AG04449 (cell line): Measurements from ENCODE around the gene UROC1.
"Not testable (repeated sequence)": the region's sequence is repeated elsewhere in the genome, so short reads cannot be mapped to it uniquely, and the experiment has no call there.

ENCODE experiments used
- CTCF ChIA-PET: fragments of 350-600 bp; formaldehyde crosslinking; extraction: SDS; loops from one replicate; lab custom pipeline; 2021; ENCODE audit warnings: antibody characterized with exemption; lab: Yijun Ruan, JAX
- POLR2A ChIA-PET: fragments of 400-600, 350-600 bp; formaldehyde crosslinking; extraction: SDS; loops from one replicate; lab custom pipeline; 2020; ENCODE audit warnings: antibody characterized with exemption, inconsistent platforms; lab: Yijun Ruan, JAX
- DNase-seq: peaks from one replicate; pipeline ENCODE4 v3.0.0-alpha.2; 2010; ENCODE audit warnings: low read depth, low spot score
- H3K4me3 ChIP-seq: 2 replicates; pipeline ENCODE4 v1.5.1; 2011; ENCODE audit warnings: low read depth, mild to moderate bottlenecking, control low read depth, low read length
- TF ChIP-seq, protein P1 (sequence below): IDR thresholded peaks from one replicate; pipeline ENCODE4 v1.5.1; 2011; ENCODE audit warnings: mild to moderate bottlenecking, moderate library complexity, low read length, control low read depth, inconsistent platforms; ENCODE audit not compliant: insufficient read depth; ENCODE audit errors: missing control alignments

Gene UROC1

DNA sequence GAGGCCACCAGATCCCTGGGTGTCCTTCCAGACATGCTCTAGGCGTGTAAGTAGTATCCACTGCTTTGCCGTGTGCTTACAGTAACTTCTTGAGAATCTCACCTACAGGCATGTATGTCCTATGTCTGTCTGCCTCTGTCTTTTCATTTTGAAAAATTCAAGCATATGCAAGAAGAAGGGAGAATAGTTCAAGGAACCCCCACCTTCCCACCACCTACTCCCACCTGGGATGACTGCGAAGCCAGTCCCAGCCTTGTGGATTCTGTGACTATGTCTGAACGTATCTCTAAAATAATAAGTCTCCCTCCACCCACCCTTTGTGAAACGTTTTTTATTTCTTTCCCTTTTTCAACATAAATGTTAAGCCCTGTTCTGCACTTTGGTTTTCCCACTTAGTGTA, 21.4 kb upstream of the UROC1 start:
- TF ChIP-seq, protein P1, sequence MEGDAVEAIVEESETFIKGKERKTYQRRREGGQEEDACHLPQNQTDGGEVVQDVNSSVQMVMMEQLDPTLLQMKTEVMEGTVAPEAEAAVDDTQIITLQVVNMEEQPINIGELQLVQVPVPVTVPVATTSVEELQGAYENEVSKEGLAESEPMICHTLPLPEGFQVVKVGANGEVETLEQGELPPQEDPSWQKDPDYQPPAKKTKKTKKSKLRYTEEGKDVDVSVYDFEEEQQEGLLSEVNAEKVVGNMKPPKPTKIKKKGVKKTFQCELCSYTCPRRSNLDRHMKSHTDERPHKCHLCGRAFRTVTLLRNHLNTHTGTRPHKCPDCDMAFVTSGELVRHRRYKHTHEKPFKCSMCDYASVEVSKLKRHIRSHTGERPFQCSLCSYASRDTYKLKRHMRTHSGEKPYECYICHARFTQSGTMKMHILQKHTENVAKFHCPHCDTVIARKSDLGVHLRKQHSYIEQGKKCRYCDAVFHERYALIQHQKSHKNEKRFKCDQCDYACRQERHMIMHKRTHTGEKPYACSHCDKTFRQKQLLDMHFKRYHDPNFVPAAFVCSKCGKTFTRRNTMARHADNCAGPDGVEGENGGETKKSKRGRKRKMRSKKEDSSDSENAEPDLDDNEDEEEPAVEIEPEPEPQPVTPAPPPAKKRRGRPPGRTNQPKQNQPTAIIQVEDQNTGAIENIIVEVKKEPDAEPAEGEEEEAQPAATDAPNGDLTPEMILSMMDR = no peak
- CTCF ChIA-PET = no interaction called here

DNA sequence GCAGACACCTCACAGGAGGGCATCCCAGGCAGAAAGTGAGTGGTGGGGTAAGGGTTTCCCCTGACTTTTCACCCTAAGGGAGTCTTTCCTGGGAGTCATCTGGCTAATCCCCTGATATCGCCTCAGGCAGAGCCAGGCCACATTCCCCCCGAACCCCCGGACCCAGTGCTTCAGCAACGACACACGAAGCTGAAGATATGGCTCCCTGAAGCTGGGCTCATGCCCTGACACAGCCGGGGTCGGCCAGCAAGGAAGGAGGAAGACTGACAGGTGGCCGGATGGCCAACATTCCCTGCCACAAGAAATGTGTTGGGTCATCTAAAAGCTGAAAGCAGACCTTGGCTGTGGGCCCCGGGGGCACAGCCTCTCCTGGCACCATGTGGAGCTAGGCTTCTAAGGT, 20.7 kb upstream of the UROC1 start:
- no peak overlapping the region for H3K4me3 ChIP-seq
- TF ChIP-seq, protein P1 = no peak
- ChIA-PET CTCF (interaction anchor here (1.9 kb wide), 1 partner anchor 16 kb away, joined by 7 read pairs; no protein-coding TSS in a partner anchor), POLR2A (no interaction called here)
- no peak for DNase-seq

More for the DNA sequence above, 21.4 kb upstream of the UROC1 start:
- no peak for DNase-seq
- H3K4me3 ChIP-seq = no peak overlapping the region
- POLR2A ChIA-PET = no interaction called here

DNA sequence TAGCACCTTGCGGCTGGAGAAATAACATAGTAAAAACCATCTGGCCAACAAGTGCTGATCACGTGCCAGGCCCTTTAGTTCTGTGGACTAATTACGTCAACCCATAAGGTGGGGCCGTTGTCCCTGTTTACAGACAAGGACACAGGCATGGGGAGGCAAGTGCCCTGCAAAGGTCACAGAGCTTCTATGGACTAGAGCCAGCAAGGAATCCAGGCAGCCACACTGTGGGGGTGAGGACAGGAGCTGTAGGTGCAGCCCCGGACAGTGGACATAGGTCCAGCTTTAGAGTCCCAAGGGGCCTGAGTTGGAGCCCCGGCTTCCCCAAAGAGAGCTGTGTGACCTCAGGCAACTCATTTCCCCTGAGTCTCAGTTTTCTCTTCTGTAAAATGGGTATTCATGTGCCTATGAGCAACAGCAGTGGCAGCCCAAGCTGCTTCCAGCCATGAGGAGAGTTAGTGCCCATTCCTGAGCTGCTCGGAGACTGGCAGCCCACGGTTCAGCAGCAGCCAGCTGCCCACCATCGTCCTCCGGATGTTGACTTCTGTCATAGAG, 20.2 kb upstream of the UROC1 start:
- H3K4me3 ChIP-seq = no peak overlapping the region
- TF ChIP-seq, protein P1 = no peak
- ChIA-PET CTCF (interaction anchor here (1.2 to 1.9 kb wide), 2 partner anchors 15 to 116 kb away, joined by 4 to 7 read pairs; no protein-coding TSS in a partner anchor), POLR2A (no interaction called here)
- DNase-seq = no peak

DNA sequence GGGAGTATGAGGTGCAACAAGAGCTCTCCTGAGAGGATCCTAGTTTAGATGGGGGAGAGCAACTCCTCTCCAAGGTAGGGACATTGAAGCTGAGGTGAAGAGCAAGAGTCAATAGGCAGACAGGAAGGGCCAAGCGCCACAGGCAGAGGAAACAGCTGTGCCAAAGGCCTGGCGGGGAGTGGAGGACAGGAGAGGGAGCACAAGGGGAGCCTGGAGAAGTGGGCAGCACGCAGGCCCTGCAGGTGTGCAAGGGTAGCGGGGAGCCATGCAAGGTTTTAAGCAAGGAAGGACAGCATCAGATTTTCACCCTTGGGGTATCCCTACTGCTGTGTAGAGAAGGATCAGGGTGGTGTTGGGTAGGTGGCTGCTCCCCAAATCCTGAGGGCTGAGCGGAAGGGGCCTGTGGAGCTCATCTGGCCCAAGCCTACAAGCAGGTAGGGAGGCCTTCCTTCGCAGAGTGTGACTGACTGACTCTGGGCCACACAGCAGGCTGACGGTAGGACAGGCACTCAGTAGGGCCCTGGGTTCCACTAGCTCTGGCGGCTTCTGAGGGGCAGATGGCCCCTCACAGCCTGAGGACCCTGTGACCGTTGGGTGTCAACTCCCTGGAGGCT, 19.6 kb upstream of the UROC1 start:
- no peak overlapping the region for H3K4me3 ChIP-seq
- ChIA-PET POLR2A (no interaction called here), CTCF (interaction anchor here (1.2 to 1.9 kb wide), 2 partner anchors 15 to 116 kb away, joined by 4 to 7 read pairs; no protein-coding TSS in a partner anchor)
- DNase-seq = no peak
- TF ChIP-seq, protein P1 = no peak

DNA sequence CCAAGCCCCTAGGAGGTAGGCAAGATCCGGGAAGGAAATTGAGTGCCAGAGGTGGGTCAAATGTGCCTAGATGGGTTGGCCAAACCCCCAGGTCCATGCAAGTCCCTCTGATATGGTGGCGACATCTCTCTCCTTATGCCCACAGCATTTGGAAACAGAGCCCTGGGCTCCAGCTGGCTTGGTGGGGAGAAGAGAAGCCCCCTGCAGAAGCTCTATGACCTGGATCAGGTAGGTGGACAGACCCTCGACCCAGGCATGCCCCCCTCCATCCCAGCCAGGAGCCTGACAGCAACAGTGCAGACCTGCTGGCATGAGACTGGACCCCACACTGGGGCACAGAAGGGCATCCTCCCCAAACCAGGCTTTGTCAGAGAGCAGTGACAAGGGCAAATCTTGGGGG, 18.6 kb upstream of the UROC1 start:
- ChIA-PET POLR2A (no interaction called here), CTCF (interaction anchor here (1.1 to 1.2 kb wide), 2 partner anchors 12 to 402 kb away, joined by 3 read pairs; partner anchors contain the start of gene CHST13)
- H3K4me3 ChIP-seq = no peak overlapping the region
- TF ChIP-seq, protein P1 = no peak
- DNase-seq = no peak

DNA sequence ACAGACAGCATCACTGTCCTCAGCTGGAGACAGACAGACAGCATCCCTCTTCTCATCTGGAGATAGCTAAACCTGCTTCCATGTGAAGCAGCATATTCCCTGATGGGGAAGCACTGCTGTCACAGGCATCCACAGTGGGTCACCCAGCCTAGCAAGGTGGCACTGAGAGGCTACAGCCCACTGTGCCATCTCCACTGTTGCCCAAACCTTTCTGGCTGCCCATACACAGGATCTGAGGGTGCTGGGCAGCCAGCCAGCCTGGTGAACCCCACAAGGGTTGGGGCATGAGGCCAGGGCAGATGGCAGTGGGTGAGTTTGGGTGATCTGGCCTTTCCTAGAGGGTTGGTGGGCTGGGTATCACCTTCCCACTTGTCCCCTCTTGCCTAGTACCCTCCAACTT, 18.1 kb upstream of the UROC1 start:
- DNase-seq = no peak
- POLR2A ChIA-PET = no interaction called here
- TF ChIP-seq, protein P1 = no peak
- H3K4me3 ChIP-seq = no peak overlapping the region
- CTCF ChIA-PET = interaction anchor here (1.1 to 1.2 kb wide), 2 partner anchors 12 to 402 kb away, joined by 3 read pairs; partner anchors contain the start of gene CHST13

DNA sequence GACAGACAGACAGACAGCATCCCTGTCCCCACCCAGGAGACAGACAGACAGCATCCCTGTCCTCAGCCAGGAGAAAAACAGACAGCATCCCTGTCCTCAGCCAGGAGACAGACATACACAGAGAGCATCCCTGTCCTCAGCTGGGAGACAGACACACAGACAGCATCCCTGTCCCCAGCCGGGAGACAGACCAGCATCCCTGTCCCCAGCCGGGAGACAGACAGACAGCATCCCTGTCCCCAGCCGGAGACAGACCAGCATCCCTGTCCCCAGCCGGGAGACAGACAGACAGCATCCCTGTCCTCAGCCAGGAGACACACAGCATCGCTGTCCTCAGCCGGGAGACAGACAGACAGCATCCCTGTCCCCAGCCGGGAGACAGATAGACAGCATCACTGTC, 17.1 kb upstream of the UROC1 start:
- POLR2A ChIA-PET, CTCF ChIA-PET, DNase-seq, H3K4me3 ChIP-seq: not testable (repeated sequence)
